Activated CD8-positive, alpha-beta memory T cell treated with anti-CD3 and anti-CD28 coated beads, Interleukin-2, amount 10 ng/mL, durations not matched to agents 7 days and 5 days (primary cell): ENCODE results near the gene OTUD5. TPM values are rescaled to one million over a fixed set of nuclear protein-coding genes. Genes with fewer than 3 reads are reported as not detected.

Experiments
- ATAC-seq: fragments of 150-1000 bp; cut with Tn5 transposase; one replicate; pipeline ENCODE4 v1.10.0; 2021; ENCODE audit warnings: moderate library complexity
- CTCF ChIA-PET: fragments of 350-600 bp; sonication (Branson Sonifier 250); formaldehyde crosslinking; loops from one replicate; lab custom pipeline; 2021; ENCODE audit warnings: antibody characterized with exemption; lab: Charles Lee
- DNase-seq: peaks from one replicate; pipeline ENCODE4 v3.0.0-alpha.2; 2020
- H3K27ac Mint-ChIP-seq: one replicate; pipeline ENCODE4 v1.8.0; 2021; ENCODE audit warnings: mild to moderate bottlenecking, mixed read lengths
- H3K27me3 Mint-ChIP-seq: one replicate; pipeline ENCODE4 v1.8.0; 2021; ENCODE audit warnings: mixed read lengths
- H3K36me3 Mint-ChIP-seq: one replicate; pipeline ENCODE4 v1.8.0; 2021; ENCODE audit warnings: mild to moderate bottlenecking, mixed read lengths
- H3K4me1 Mint-ChIP-seq: one replicate; pipeline ENCODE4 v1.8.0; 2021; ENCODE audit warnings: mixed read lengths
- H3K4me3 Mint-ChIP-seq: one replicate; pipeline ENCODE4 v1.8.0; 2021; ENCODE audit warnings: mild to moderate bottlenecking, moderate library complexity, mixed read lengths
- H3K9me3 Mint-ChIP-seq: one replicate; pipeline ENCODE4 v1.8.0; 2022; ENCODE audit warnings: low read depth, mixed read lengths
- total RNA-seq, 2 experiments: library from RNA; stranded (reverse); gene quantifications; one replicate each; pipeline ENCODE4 v1.2.3, GENCODE V29; 2021

The OTUD5 gene
- total RNA-seq, 2 experiments from 2014 or later, result 56.9 to 65.2 TPM

DNA sequence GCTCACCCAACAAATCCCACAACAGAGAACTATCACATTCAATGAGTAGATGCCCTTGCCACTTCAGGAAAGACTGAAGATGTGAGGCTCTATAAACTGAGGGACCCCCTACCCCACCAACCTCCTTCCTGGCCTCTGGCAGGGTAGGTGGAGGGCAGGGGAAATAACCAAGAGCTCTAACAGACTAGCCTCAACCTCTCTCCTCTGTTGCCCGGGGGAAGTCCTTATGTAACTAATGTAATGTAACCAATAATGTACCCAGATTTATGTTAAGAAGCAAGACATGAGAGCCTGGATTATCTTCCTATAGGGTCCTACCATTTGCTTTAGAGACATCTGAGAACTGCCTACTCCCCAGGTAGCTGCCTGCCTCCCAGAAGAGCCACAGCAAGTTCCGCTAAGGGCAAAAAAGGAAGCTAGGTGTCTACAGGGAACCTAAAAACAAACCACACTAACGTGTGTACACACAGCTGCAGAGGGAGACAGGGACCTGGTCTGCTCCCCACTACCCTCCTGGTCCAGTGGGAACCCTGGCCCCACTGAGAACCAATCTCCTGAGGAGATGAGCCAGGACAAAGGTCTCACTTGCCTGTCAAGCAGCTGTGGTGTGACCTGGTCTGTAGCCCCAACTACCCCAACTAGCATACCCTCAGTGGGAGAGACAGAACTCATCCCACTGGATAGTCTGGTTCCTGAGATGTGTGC lies 17.7 kb downstream of the OTUD5 start:
- H3K4me3 Mint-ChIP-seq, result peak overlapping the region; percentile 63
- CTCF ChIA-PET, result interaction anchor here (0.9 to 2.9 kb wide), 7 partner anchors 9 to 203 kb away, joined by 3 to 10 read pairs (median 4); partner anchors contain the start of genes PIM2 and SLC35A2
- peaks cover 88% of the 10 kb centered on the region for H3K4me1 Mint-ChIP-seq
- no peaks in the 10 kb centered on the region for H3K9me3 Mint-ChIP-seq
- no peaks in the 10 kb centered on the region for H3K27me3 Mint-ChIP-seq
- DNase-seq (peak; percentile 58), ATAC-seq (peak; percentile 13)
- H3K36me3 Mint-ChIP-seq, result peaks cover 42% of the 10 kb centered on the region
- peak overlapping the region; percentile 97 for H3K27ac Mint-ChIP-seq

DNA sequence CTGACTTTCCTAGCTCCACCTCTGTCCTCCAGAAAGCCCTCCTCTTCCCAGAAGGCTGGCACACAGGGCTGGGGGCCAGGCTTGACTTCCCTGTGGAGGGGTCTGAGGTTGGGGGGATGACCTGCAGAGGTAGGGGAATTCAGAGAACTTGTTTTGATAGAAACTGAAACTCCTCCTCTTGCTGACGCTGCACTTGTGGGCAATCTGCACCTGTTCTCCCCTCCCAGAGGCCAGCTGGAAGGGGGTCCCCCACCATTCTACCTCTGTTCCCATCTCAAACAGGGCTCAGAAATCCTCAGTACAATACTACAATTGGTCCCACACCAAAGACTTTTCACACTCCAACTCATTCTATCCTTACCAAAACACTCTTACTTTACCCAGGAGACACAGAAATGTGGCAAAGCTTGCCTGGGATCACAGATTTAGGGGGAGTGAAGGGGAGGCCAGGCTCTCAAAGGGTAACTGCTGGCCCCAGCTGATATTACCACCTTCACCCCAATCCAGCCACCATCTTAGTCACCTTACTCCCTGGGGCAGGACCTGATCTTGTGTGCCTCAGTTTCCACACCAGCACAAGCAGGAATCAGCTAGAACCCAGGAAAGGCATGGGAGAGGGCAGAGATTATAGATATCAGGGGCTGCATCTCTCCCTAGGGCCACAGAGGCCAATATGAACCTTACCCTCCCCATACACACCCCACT lies 18.5 kb downstream of the OTUD5 start:
- CTCF ChIA-PET, result interaction anchor here (0.6 to 2.9 kb wide), 7 partner anchors 14 to 1079 kb away, joined by 3 to 10 read pairs (median 3); partner anchors contain the start of genes PIM2 and SLC35A2
- H3K36me3 Mint-ChIP-seq, result peaks cover 49% of the 10 kb centered on the region
- DNase-seq (peak; percentile 84), ATAC-seq (peak; percentile 20)
- H3K4me1 Mint-ChIP-seq, result peaks cover 90% of the 10 kb centered on the region
- peak overlapping the region; percentile 97 for H3K27ac Mint-ChIP-seq
- H3K4me3 Mint-ChIP-seq, result peak overlapping the region; percentile 63
- H3K27me3 Mint-ChIP-seq, result no peaks in the 10 kb centered on the region
- no peaks in the 10 kb centered on the region for H3K9me3 Mint-ChIP-seq

DNA sequence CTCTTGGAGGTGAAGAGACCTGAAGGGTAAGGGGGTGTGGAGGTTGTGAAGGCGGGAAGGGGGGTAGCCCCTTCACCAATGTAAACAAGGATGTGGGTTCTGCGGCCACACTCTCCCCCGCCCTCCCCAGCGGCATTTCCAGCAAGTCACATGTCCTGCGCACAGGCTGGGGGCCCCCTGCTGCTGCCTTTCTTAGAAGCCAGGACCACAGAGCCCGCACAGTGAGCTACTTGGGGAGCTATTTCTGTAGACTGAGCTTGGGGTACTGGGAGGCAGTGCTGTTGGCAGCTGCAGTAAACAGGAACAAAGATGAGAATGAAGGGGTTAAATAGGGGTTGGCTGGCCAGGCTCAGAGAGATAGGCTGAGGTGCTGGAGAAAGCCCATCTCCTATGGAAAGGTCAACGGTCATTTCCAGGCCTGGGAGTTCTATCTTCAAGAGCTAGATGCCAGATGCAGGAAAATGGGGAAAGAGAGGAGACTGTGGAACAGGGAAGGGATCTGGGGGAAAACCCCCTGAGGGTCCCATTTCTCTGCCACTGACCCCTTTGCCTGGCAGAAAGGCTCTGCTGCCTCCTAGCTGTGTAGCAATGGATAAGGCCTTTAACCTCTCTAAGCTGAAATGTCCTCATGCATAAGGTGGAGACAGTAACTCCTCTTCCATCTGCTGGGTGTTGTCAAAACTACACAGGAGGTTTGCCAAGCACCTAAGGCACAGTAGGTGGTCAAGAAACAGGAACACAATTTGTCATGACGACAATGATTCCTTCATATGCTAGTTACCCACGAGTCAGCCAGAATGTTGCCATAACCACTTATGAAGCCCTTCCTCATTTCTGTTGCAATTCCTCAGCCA lies 20.1 kb downstream of the OTUD5 start:
- DNase-seq, result peak; percentile 95
- no peaks in the 10 kb centered on the region for H3K9me3 Mint-ChIP-seq
- H3K4me3 Mint-ChIP-seq, result peak overlapping the region; percentile 51
- peaks cover 79% of the 10 kb centered on the region for H3K4me1 Mint-ChIP-seq
- peaks cover 42% of the 10 kb centered on the region for H3K36me3 Mint-ChIP-seq
- CTCF ChIA-PET, result interaction anchor here (0.7 to 2.2 kb wide), 11 partner anchors 9 to 310 kb away, joined by 3 to 11 read pairs (median 4); partner anchors contain the start of genes HDAC6, SLC35A2 and TIMM17B
- peak overlapping the region; percentile 97 for H3K27ac Mint-ChIP-seq
- H3K27me3 Mint-ChIP-seq, result no peaks in the 10 kb centered on the region
- peak; percentile 79 for ATAC-seq

DNA sequence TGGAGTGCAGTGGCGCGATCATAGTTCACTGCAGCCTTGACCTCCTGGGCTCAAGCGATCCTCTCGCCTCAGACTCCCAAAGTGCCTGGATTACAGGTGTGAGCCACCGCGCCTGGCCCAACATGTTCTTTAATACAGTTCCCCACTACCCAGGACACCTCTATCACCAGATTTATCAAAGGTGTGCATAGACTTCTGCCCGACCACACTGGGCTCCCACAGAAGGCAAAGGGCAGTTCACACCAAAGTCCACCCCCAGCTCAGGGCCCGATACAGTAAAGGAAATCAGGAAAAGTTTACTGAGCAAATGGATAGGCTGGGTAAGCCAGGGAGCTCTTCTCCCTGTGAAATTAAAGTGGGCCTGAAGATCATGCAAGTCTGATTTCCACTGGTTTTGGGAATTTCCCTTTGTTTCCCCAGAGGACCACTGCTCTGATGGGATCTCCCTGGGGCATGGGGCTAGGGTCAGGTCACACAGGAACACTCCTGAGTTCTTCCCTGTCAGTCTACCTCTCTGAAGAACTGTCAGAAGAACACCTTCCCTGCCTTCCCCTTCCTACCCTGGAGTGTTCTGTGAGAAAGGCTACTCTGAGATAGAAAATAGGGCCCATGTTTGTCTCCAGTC lies 20.9 kb downstream of the OTUD5 start:
- H3K27me3 Mint-ChIP-seq, result no peaks in the 10 kb centered on the region
- no peaks in the 10 kb centered on the region for H3K9me3 Mint-ChIP-seq
- ATAC-seq (no peak), DNase-seq (no peak)
- H3K4me1 Mint-ChIP-seq, result peaks cover 71% of the 10 kb centered on the region
- H3K36me3 Mint-ChIP-seq, result peaks cover 39% of the 10 kb centered on the region
- peak overlapping the region; percentile 97 for H3K27ac Mint-ChIP-seq
- H3K4me3 Mint-ChIP-seq, result peak overlapping the region; percentile 51
- CTCF ChIA-PET, result interaction anchor here (0.9 to 2.2 kb wide), 8 partner anchors 10 to 309 kb away, joined by 3 to 11 read pairs (median 6); partner anchors contain the start of genes HDAC6 and TIMM17B

DNA sequence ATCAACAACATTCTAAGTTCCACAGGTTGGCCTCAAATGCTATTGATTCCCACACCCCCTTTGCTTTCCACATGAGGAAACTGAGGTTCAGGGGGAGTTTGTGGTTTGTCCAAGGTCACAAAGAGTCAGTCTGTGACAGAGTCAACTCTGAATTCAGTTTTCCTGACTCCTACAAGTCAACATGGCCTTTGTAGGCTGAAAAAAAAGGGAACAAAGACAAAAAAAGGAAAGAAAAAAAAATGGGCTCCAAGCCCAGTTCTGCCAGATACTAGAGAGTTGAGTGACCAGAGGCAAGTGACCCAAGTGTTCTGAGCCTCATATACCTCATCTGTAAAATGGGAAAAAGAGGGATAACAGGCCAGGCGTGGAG lies 22.1 kb downstream of the OTUD5 start:
- Mint-ChIP-seq H3K9me3 (no peaks in the 10 kb centered on the region), H3K36me3 (peaks cover 36% of the 10 kb centered on the region), H3K27me3 (no peaks in the 10 kb centered on the region), H3K4me3 (no peak overlapping the region), H3K4me1 (peaks cover 63% of the 10 kb centered on the region), H3K27ac (peak overlapping the region; percentile 64)
- ATAC-seq (no peak), DNase-seq (no peak)
- CTCF ChIA-PET, result no interaction called here

DNA sequence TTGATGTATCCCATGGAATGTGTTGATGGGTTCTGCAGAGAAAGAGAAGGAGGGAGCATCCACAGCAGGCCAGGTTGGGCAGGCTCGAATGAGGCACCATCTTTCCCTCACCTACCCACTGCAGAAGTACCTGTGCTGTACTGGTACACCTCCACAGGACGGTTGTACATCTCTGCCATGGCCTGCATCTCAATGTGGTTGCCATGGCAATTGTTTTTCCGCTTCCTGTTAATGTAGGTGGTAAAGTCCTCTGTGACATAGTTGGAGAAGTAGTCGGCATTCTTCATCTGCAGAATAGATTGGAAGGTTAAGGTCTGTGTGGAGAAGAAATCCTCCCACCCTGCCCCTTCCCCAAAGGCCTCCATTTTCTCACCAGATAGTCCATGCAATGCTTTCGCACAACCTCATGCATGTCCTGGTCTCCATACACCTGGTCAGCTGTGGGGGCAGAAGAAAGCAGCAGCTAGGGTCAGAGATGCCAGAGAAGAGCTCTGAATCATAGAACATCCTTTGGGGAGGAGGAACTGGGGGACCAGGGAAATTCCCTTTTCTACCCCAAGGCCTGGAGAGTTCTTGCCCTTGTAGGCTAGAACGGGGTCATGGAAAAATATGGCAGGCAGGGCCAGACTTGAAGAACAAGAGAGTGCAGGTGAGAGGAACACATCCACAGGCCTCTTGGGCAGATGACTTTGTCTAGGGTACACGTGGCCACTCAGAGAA lies 22.7 kb downstream of the OTUD5 start:
- H3K4me3 Mint-ChIP-seq, result no peak overlapping the region
- no peaks in the 10 kb centered on the region for H3K27me3 Mint-ChIP-seq
- ATAC-seq (no peak), DNase-seq (no peak)
- H3K4me1 Mint-ChIP-seq, result peaks cover 60% of the 10 kb centered on the region
- peak overlapping the region; percentile 64 for H3K27ac Mint-ChIP-seq
- CTCF ChIA-PET, result no interaction called here
- peaks cover 37% of the 10 kb centered on the region for H3K36me3 Mint-ChIP-seq
- no peaks in the 10 kb centered on the region for H3K9me3 Mint-ChIP-seq

DNA sequence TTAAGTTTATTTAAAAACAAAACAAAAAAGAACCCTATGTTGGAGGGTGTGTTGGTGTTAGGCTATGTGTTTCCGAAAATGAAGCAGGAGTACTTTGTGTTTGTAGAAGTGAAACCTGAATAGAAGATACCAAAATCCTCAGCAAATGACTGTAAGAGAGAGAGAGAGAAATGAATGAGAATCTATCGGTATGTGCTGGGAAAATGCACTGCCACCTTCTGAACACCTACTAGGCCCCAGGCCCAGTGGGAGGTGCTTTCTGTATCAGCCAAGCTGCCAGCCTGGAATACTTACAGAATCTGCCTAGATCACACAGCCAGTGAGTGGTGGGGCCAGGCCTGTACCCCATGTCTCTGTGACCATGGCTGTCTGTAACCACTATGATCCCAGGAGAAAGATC lies 23.6 kb downstream of the OTUD5 start:
- DNase-seq, result no peak
- peaks cover 50% of the 10 kb centered on the region for H3K4me1 Mint-ChIP-seq
- H3K36me3 Mint-ChIP-seq, result peaks cover 37% of the 10 kb centered on the region

DNA sequence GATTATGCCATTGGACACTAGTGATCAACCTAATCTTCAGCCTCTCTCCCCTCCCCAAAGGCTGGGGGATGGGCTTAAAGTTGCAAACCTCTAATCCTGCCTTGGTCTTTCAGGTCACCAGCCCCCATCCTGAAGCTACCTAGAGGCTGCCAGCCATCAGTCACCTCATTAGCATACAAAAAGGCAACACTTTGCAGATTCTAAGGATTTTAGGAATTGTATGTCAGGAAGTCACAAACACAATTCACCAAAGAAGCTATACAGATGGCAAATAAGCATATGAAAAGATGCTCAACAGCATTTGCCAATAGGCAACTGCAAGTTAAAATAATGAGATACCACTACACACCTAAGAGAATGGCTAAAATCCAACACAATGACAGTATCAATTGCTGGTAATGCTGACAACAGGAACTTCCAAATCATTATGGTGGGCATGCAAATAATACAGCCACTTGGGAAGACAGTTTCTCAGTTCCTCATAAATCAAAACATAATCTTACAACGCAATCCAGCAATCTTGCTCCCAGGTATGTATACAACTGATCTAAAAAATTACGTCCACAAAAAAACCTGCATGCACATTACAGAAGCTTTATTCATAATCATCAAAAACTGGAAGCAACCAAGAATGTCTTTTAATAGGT lies 29.5 kb downstream of the OTUD5 start:
- H3K27ac Mint-ChIP-seq, result no peak overlapping the region
- no peaks in the 10 kb centered on the region for H3K9me3 Mint-ChIP-seq
- ATAC-seq (no peak), DNase-seq (no peak)
- CTCF ChIA-PET, result interaction anchor here (0.9 kb wide), 1 partner anchor 10 kb away, joined by 3 read pairs; no protein-coding TSS in a partner anchor
- no peak overlapping the region for H3K4me3 Mint-ChIP-seq
- peaks cover 30% of the 10 kb centered on the region for H3K36me3 Mint-ChIP-seq
- no peaks in the 10 kb centered on the region for H3K27me3 Mint-ChIP-seq
- peaks cover 27% of the 10 kb centered on the region for H3K4me1 Mint-ChIP-seq

More for the DNA sequence above, 23.6 kb downstream of the OTUD5 start:
- H3K27ac Mint-ChIP-seq, result no peak overlapping the region
- H3K9me3 Mint-ChIP-seq, result no peaks in the 10 kb centered on the region
- no peaks in the 10 kb centered on the region for H3K27me3 Mint-ChIP-seq
- CTCF ChIA-PET, result no interaction called here
- H3K4me3 Mint-ChIP-seq, result no peak overlapping the region
- ATAC-seq, result no peak

DNA sequence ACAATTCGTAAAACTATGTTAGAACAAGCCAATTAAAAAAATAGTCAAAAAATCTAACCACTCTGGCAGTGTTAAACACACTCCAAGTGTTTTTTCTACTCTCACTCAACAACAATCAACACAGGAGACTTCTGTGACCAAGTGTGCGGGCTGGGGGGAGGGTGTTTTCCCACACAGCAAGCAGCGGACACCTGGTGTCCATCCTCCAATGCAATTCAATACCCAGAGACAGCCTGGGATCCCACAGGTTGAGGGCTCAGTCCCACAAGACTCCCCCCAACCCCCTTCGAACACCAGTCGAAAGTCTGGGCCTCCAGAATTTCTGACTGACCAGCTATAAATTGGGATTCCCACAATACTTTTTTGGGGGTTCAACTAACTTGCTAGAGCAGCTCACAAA lies 30.3 kb downstream of the OTUD5 start:
- H3K36me3 Mint-ChIP-seq, result peaks cover 28% of the 10 kb centered on the region
- CTCF ChIA-PET, result interaction anchor here (0.9 kb wide), 1 partner anchor 10 kb away, joined by 3 read pairs; no protein-coding TSS in a partner anchor
- no peak for ATAC-seq
- H3K27me3 Mint-ChIP-seq, result no peaks in the 10 kb centered on the region
- no peaks in the 10 kb centered on the region for H3K9me3 Mint-ChIP-seq
- H3K27ac Mint-ChIP-seq, result peak overlapping the region; percentile 42
- no peak overlapping the region for H3K4me3 Mint-ChIP-seq
- DNase-seq, result no peak
- H3K4me1 Mint-ChIP-seq, result peaks cover 33% of the 10 kb centered on the region

DNA sequence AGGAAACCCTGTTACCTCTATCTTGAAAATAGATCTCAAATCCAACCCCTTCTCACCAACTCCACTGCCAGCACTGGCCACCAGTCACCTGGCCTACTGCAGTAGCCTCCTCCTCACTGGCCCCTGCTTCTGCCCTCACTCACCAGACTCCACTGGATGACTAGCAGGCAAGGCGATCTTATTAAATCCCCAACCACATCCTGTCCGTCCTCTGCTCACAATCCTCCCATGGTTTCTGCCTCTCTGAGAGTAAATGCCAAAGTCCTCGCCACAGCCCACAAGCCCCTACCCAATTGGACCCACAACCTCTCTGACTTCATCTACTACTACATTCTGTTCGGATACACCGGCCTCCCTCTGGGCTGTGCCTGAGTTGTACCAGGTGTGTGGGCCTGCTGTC lies 33.1 kb downstream of the OTUD5 start:
- Mint-ChIP-seq H3K36me3 (peaks cover 27% of the 10 kb centered on the region), H3K4me1 (peaks cover 52% of the 10 kb centered on the region), H3K4me3 (no peak overlapping the region), H3K9me3 (no peaks in the 10 kb centered on the region), H3K27ac (peak overlapping the region; percentile 78), H3K27me3 (no peaks in the 10 kb centered on the region)
- no peak for DNase-seq
- ATAC-seq, result no peak
- CTCF ChIA-PET, result no interaction called here

DNA sequence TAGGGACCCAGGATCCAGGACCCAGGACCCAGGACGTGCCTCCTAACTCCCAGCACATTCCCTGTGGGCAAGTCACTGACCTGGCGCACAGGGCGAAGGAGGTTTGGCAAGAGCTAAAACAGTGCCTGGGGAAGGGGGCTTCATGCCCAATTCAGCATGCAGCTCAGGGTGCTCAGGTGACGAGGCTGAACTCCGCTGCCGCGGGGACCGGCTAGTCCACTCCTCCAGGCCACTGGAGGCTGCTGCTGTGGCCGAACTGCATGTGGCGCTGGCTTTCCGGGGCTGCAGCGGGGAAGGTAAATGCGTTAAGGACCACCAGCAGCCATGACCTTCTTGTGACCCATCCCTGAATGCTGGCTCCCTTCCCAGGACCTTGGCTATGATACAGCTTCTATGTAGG lies 33.6 kb downstream of the OTUD5 start:
- peak overlapping the region; percentile 78 for H3K27ac Mint-ChIP-seq
- H3K27me3 Mint-ChIP-seq, result no peaks in the 10 kb centered on the region
- peaks cover 27% of the 10 kb centered on the region for H3K36me3 Mint-ChIP-seq
- DNase-seq (no peak), ATAC-seq (no peak)
- no peaks in the 10 kb centered on the region for H3K9me3 Mint-ChIP-seq
- CTCF ChIA-PET, result no interaction called here
- H3K4me3 Mint-ChIP-seq, result no peak overlapping the region
- peaks cover 52% of the 10 kb centered on the region for H3K4me1 Mint-ChIP-seq

DNA sequence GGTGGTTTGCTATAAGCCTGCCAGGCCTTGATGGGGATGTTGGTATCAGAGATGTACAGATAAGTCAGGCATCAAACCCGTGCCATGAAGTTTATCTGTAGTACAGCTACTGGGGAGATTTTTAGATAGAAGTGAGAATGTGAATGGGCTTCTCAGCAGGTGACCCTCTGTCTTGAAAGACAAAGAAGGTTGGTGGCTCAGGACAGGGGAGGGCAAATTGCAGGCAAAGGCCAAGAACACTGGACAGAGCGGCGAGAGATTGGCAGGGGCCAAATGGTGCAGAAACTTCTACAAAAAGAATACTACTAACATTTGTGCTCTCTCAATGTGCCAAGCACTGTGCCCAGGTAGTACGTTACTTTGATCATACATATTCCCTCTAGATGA lies 36.7 kb downstream of the OTUD5 start:
- H3K4me1 Mint-ChIP-seq, result peaks cover 54% of the 10 kb centered on the region
- ATAC-seq, result no peak
- no peaks in the 10 kb centered on the region for H3K9me3 Mint-ChIP-seq
- H3K27ac Mint-ChIP-seq, result peak overlapping the region; percentile 90
- no peaks in the 10 kb centered on the region for H3K27me3 Mint-ChIP-seq
- peaks cover 45% of the 10 kb centered on the region for H3K36me3 Mint-ChIP-seq
- CTCF ChIA-PET, result interaction anchor here (2.1 kb wide), 1 partner anchor 16 kb away, joined by 11 read pairs; no protein-coding TSS in a partner anchor
- peak overlapping the region; percentile 96 for H3K4me3 Mint-ChIP-seq
- DNase-seq, result no peak
